Cardiac muscle cell (in vitro differentiated cells and primary cell): ENCODE data around the gene DQX1. TPM values are rescaled to one million over a fixed set of nuclear protein-coding genes. Genes with fewer than 3 reads are reported as not detected.

Experiments used
- DNase-seq, 2 donors: peaks; one replicate each; pipeline versions ENCODE4 v3.0.0 to v3.0.0-alpha.2; 2010 to 2017; ENCODE audit warnings: low read depth in 1 of 2, low spot score in 1 of 2
- H3K27ac ChIP-seq: fragments of 200-600 bp; sonication (generic); 2 replicates; pipeline ENCODE4 v1.5.1; 2016
- H3K27me3 ChIP-seq: fragments of 200-600 bp; sonication (generic); 2 replicates; pipeline ENCODE4 v1.6.0; 2016; ENCODE audit warnings: control low read depth
- H3K36me3 ChIP-seq: fragments of 200-600 bp; sonication (generic); 2 replicates; pipeline ENCODE4 v1.5.1; 2016; ENCODE audit warnings: control low read depth
- H3K4me1 ChIP-seq: fragments of 200-600 bp; sonication (generic); 2 replicates; pipeline ENCODE4 v1.8.1; 2017; ENCODE audit warnings: low read depth, mild to moderate bottlenecking, mixed run types
- H3K4me3 ChIP-seq: fragments of 200-600 bp; sonication (generic); 2 replicates; pipeline ENCODE4 v1.5.1; 2016; ENCODE audit warnings: mild to moderate bottlenecking
- H3K9me3 ChIP-seq: fragments of 200-600 bp; sonication (generic); 2 replicates; pipeline ENCODE4 v1.5.1; 2017; ENCODE audit warnings: low read depth, mild to moderate bottlenecking, control low read depth
- CTCF ChIP-seq: IDR thresholded peaks from 2 replicates; pipeline ENCODE4 v1.5.1; 2012; ENCODE audit warnings: low read depth, mild to moderate bottlenecking, low read length
- polyA plus RNA-seq: library from polyadenylated mRNA; unstranded; fragments of >200 nt; fragmentation: Nextera tagmentation; extraction: Ambion mirVana; gene quantifications from 2 replicates; pipeline ENCODE4 v1.2.1, GENCODE V29; 2016
- total RNA-seq: library from RNA; depleted of rRNA; stranded (reverse); fragments of >200 nt; gene quantifications from 2 replicates; pipeline ENCODE4 v1.2.3, GENCODE V29; 2016

Gene DQX1
- total and polyA plus RNA-seq, 2 experiments from 2014 or later = 0.67 to 0.98 TPM

- Histone ChIP-seq H3K27me3 (peaks cover 67% of the 10 kb centered on the region), H3K9me3 (no peaks in the 10 kb centered on the region), H3K36me3 (peaks cover 4% of the 10 kb centered on the region), H3K27ac (peak overlapping the region; percentile 95), H3K4me1 (no peaks in the 10 kb centered on the region), H3K4me3 (peak overlapping the region; percentile 74)
- TF ChIP-seq CTCF = no peak
- DNase-seq = peak in 1 of 2 donors; percentile 58
Measured at GRCh38 chr2:74507926-74508520, 18.0 kb downstream of the DQX1 start.

GRCh38 chr2:74507145-74507925, 18.7 kb downstream of the DQX1 start, which contains the start of gene PCGF1:
TSS of gene PCGF1 (minus strand) at chr2:74507695. CDS start at chr2:74507668, 27 bp downstream.
- Histone ChIP-seq H3K4me1 (no peaks in the 10 kb centered on the region), H3K9me3 (no peaks in the 10 kb centered on the region), H3K27ac (peak within 1 kb of the TSS; percentile 95), H3K27me3 (peaks cover 67% of the 10 kb centered on the region), H3K36me3 (peaks cover 4% of the 10 kb centered on the region), H3K4me3 (peak within 1 kb of the TSS; percentile 74)
- TF ChIP-seq CTCF = peak; percentile 53
- peak; percentile 98 for DNase-seq

DNA sequence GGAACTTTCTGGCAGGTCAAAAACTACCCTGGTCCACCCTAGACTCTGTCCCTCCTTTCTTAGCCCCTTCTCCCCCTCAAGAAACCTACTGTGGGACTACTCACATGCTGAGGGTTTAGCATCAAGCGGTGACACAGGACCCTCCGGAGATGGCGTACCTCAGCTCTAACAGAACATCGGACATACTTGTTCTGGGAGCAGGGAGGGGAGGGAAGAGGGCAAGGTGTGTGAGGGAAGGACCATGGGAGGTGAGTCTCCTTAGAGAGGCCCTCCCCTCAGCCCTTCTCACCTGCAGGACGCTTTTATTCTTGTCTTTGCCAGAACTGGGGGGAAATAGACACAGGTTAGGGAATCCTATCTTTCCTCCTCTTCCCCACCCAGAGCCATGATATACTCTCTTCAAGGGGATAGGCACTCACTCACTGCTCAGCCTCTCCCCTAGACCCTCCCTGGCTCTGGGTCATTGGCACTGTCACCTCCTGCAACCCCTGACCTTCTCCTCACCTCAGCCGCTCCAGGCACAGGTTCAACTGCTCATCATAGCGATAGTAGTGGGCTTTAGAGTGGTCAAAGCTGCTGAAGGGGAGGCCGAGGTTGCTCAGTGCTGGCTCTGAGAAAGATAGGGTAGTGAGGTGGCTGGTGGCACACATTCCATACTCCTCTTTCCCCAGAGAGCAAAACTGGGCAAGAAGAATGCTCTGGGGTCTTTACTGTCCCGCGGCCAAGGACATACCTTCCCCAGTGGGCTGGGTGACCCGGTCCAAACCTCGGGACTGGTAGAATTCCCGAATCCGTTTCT, 20.4 kb downstream of the DQX1 start:
- Histone ChIP-seq H3K4me3 (no peak overlapping the region), H3K27ac (no peak overlapping the region), H3K9me3 (no peaks in the 10 kb centered on the region), H3K36me3 (peaks cover 4% of the 10 kb centered on the region), H3K4me1 (no peaks in the 10 kb centered on the region), H3K27me3 (peaks cover 67% of the 10 kb centered on the region)
- no peak for DNase-seq
- no peak for TF ChIP-seq CTCF

- no peaks in the 10 kb centered on the region for H3K9me3 ChIP-seq
- H3K27me3 ChIP-seq = peaks cover 67% of the 10 kb centered on the region
- peaks cover 4% of the 10 kb centered on the region for H3K36me3 ChIP-seq
- no peak for TF ChIP-seq CTCF
- no peak for DNase-seq
- H3K4me1 ChIP-seq = peaks cover under 1% of the 10 kb centered on the region
- H3K4me3 ChIP-seq = no peak overlapping the region
- no peak overlapping the region for H3K27ac ChIP-seq
Measured at GRCh38 chr2:74504591-74504990, 21.4 kb downstream of the DQX1 start.
